HG02759 (cell line): ENCODE measurements around the gene COMP.
A peak's percentile ranks its signal among the peaks of the same experiment; 100 is the strongest.
"Not testable (repeated sequence)": the region's sequence is repeated elsewhere in the genome, so short reads cannot be mapped to it uniquely, and the experiment has no call there.

Source experiments
- ATAC-seq: cut with Tn5 transposase; IDR thresholded peaks from one replicate; pipeline ENCODE4 v1.9.1; 2021; ENCODE audit warnings: mild to moderate bottlenecking, moderate library complexity; ENCODE audit not compliant: unreplicated experiment

Gene COMP

DNA sequence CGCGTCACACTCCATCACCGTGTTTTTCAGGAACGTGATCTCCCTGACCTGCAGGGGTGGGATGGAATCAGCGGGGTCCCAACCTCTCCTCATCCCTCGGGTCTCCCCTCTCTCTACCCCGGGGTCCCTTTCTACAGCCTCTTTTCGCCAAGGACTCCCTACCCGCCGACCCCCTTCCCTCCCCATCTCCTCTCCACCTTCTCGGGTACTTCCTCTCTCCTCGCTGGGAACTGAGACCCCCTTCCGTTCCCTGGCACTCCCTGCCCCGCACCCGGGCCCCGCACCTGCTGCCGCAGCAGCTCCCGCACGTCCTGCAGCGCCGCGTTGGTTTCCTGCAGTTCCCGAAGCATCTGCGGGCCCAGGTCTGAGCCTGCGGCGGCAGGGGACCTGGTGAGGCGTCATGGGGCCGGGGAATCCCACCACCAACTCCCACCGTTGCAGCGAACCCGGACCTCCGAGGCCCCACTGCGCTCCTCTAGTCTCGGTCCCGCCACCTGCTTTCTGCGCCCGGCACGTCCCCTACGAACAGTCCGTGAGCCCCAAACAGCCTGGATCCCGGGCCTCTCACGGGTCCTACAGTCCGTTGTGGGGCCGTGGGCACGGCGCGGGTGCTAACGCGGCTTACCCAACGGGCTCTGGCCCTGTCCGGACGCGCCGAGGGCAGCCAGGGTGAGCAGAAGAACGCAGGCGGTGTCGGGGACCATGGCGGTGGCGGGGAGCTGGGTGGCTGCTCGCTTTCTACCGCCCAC is at the start of gene COMP:
TSS of gene COMP (minus strand) at position 740 of the 749 bp plus-strand sequence. CDS start at position 704, 36 bp downstream.
- no peak for ATAC-seq

DNA sequence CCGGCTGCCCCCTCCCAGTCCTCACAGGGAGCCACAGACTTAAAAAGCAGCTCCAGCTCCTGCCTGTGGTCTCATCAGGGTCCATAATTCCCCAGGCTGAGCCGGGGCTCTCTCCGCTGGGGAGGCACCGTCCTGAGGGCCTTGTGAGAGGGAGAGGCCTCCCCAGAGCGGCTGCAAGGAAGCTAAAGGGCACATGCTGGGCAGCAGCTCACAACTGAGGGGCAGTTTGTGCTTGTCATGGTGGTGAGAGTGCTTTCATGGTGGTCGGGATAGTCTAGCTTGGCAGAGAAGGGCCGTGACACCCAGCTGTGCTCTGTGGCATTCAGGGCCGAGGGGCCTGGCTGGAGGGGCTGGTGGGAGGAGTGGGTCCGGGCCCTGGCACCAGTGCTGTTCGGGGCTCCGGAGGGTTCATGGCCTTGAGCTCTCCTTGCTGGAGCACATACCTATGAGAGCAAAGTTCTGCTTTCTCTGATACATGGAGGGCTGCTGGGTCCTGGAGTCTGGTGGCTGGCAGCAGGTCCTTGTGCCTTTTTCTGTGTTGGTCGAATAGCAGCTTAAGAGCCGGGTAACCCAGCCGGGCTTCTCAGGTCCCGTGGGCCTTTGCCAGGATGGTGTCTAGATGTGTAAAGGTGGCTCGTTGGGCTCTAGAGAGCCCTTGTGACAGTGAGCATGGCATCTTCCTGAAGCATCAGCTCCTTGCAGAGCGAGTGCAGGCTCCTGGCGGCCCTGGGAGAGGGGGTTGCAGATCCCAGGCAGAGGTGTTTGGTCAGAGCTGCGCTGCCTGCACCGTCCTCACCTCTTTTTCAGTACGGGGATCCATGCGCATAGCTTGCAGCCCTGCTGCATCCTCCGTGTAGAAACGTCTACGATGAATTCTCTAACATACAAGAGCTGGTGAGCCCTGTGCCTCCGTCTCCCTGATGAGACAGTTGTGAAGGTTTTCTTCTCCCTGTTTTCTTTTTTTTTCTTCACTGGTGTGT is 49.5 kb upstream of the COMP start:
- no peak for ATAC-seq

DNA sequence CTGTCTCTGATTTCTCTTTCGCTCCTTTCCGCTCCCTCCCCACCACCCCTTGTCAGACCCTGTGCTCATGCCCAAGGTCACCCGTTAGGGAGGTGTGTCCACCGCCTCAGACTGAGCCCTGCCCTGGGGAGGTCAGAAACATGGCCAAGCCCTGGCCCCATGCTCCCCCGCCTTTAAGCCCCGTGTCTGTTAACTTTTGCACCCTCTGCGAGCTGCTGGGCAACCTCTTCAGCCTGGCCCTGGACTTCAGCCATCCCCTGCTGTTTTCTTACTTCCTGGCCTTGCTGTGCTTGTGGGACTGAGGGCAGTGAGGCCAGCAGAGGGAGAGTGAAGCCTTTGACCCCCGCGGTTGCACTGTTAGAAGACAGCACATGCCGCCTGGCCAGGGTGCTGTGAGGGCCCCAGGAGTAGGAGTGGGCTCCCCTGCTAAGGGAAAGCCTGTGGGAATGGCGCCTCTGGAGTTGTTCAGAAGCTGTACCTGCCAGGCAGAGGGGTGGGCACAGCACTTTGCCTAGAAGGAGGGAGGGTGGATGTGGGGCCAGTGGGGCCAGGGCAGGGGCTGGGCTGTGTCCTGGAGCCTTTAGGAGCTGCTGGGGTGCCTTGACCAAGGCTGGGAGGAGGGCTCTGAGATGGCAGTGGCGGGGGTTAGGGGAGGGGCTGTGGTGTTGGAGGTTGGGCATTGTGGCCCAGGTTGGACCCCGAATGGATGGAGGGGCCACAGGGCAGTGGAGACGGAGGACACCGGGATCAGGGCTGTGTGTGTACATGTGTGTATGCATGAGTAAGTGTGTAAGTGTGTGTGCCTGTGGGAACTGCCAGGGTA is 48.6 kb upstream of the COMP start:
- ATAC-seq = no peak

DNA sequence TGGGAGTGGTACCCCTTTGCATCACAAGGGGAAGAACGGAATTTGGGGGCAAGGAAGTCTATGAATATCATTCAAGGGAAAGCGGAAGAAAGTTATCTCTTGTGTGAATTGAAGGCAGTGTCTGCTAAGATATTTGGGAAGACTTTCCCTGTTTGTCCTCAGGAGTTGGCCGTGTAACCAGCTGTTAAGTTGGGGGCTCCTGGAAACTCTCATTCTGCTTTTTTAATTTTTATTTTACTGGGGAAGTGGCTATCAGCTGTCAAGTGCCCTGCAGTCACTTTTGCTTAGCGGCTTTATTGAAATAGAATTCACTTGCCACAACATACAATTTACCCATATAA is 43.5 kb upstream of the COMP start:
- ATAC-seq = no peak

DNA sequence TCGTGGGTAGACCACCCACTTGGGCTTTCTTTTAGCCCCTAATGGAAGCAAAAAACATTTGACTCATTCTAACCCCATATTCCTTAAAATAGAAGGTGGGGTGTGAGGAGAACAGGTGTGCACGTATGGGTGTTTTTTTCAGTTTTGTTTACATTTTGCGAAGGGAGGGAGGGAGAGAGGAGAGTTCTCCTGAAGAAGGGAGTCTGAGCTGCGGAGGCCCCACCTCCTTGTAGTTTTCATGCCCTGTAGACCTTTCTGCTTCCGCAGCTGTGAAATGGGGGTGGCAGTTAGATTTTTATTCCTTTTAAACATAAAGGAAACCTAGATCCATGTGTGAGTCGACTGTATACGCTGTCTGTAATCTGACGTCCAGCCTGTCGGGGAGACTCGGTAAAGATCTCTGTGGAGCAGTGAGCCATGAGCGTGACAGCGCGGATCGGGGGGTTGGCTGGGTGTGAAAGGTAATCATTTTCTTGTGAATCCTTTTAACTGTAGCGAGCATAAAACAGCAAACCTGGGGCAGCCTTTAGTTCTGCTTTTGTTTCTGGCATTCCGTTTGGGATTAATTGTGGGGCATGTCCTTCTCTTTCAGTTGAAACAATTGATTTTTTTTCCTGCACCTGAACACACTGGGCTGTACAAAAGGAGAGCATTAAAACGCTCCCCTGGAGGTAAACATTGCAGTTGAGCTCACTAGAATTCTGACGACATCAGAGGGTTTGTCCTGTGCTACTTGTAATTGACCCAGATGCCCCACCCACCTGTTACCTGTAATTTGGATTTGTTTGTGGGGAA is 42.9 kb upstream of the COMP start:
- ATAC-seq = no peak

DNA sequence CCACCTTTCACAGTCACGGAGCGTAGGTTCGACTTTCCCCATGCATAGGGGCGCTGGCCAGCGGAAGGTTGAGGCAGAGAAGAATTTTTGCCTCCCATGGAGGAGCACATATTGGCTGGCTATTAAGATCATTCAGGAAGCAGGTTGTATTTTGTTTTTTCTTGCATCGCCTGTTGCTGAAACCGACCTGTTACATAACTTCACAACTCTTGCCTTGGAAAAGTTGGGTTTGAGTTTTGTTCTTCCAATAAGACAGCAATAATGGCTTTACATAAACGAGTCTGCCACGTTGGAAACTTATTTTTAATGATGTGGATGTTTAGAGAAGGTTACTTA is 42.0 kb upstream of the COMP start:
- no peak for ATAC-seq

DNA sequence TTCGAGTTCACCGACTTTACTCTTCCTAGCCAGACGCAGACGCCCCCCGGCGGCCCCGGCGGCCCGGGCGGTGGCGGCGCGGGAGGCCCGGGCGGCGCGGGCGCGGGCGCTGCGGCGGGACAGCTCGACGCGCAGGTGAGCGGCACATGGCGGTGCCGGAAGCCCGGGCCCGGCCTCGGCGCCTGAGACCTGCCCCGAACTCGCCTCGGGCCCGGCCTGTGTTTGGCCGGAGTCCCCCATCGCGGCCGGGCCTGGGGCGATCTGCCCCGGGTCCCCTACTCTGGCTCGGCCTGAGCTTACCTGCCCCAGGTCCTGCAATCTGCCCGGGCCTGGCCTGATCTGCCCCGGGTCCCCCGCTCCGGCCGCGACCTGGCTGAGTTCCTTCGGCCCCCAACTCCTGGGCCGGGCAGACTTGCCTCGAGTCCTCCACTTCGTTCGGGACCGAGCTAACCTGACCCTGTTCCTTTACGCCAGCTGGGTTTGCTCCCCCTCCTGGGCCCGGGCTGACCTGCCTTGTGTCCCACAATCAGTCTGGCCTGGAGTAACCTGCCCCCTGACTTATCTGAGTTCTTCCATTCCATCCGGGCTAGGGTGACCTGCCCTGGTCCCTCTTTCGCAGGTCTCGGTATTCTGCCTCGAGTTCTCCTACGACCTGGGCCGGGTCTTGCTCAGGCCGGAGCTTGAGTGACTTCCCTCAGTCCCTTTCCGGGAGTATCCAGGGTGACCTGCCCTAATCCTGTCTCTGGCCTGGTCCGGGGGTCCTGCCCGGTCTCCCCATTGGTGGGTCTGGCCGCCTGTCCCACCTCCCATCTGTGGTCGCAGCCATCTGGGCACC is 41.4 kb upstream of the COMP start:
- ATAC-seq = peak; percentile 31

DNA sequence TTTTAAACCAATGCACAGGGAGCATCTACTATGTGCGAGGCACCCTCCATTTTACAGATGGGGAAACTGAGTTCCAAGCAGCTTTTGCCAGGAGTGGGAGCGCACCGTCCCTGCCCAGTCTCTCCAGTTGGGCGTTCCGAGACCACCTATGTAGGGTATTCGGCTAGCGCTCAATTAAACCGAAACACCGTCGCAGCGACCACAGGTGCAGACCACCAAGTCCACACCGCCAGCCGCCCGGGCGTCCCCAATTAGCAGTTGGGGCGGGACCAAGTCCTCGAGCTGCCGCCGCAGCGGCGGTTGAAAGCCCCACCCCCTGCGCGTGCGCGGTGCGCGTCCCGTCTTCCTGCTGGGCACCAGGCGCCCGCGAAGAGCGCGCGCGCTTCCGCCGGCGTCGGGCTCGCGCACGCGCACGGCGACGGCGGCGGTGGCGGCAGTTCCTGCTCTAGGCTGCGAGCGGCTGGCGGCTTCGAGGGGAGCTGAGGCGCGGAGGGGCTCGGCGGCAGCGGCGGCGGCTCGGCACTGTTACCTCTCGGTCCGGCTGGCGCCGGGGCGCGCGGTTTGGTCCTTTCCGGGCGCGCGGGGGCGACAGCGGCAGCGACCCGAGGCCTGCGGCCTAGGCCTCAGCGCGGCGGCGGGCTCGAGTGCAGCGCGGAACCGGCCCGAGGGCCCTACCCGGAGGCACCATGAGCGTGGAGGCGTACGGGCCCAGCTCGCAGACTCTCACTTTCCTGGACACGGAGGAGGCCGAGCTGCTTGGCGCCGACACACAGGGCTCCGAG is 40.6 kb upstream of the COMP start, which contains the start of gene UPF1:
TSS of gene UPF1 (plus strand) at position 436 of the 782 bp plus-strand sequence. CDS start at position 687, 251 bp downstream.
- peak; percentile 76 for ATAC-seq

DNA sequence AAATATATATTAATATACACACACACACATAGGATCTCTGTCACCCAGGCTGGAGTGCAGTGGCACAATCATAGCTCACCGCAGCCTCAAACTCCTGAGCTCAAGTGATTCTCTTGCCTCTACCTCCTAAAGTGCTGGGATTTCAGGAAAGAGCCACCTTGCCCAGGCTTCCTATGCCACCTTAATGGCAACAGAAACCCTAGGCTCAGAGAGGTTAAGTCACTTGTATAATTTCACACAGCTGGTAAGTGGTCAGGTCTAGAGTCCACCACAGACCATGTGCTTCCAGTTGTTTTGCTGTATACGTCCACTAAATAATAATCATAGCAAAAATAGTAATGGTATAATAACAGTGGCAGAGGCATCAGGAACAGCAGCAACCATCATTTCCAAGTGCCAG is 39.4 kb upstream of the COMP start:
- ATAC-seq = no peak

DNA sequence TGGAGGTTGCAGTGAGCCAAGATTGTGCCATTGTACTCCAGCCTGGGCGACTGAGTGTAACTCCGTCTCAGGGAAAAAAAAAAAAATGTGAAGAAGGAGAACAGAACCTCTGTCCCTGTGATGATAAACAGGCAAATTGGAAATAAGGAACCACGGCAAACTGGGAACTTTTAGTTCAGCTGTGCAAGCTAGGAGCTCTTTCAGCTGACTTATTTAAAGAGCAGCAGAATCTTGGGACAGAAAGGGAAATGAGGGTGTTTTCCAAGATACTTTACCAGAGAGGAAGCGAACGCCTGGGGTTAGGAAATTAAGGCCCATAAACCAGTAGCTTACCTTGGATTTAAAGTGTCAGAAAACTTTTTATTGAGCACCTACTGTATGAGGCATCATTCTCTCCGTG is 37.7 kb upstream of the COMP start:
- no peak for ATAC-seq

DNA sequence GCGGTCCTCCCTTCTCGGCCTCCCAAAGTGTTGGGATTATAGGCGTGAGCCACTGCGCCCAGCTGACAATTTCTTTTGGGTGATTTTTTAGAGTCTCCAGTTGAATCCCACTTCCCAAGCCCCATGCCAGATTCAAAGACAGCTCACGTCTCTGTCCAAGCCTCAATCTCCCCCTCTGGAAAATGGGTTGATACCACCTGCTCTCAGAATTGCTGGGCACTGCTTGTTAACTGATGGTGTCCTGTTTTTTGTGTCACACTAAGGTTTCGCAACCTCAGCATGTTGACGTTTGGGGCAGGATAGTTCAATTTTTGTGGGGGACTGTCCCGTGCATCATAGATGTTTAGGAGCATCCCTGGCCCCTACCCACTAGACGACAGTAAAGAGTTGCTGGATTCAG is 26.5 kb upstream of the COMP start:
- no peak for ATAC-seq

DNA sequence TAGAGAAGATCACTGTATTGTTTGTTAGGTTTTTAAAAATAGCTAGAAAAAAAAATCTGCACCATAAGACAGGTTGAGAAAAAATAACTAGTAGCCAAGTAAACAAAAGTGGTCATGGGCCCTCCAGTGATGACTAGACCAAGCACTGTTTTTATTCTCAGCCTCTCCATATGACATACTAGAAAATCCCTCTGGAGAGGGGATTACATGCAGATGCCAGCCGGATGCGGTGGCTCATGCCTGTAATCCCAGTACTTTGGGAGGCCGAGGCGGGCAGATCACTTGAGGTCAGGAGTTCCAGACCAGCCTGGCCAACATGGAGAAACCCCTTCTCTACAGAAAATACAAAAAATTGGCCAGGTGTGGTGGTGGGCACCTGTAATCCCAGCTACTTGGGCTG is 25.5 kb upstream of the COMP start:
- ATAC-seq = not testable (repeated sequence)

DNA sequence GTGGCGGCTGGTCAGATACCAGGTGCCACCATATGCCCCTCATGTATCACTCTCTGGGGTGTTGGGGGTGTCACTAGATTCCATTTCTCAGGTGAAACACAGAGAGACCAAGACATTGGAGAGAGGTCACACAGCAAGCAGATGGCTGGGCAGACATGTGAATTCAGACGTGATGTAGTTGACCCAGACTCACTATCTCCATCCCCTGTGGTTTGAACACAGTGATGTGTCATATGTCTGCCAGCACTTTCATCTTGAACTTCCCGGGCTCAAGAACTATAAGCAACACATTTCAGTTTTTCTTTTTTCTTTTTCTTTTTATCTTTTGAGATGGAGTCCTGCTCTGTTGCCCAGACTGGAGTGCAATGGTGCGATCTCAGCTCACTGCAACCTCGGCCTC is 24.6 kb upstream of the COMP start:
- no peak for ATAC-seq

DNA sequence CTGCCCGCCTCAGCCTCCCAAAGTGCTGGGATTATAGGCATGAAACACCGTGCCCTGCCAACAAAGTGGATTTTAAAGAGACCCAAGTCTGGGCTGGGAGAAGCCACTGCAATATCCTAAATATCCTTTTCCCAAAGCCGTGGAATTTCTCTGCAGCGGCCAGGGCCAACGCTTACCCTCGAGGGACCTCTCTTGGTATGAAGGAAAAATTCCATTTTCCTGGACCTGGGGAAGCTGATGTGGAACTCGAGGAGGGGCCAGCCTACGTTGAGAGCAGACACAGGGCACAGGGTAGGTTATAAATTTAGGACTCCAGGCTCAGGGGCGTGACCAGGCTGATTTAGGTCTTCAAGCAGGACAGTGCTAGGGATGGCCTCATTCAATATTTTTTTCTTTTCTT is 23.0 kb upstream of the COMP start:
- ATAC-seq = no peak

DNA sequence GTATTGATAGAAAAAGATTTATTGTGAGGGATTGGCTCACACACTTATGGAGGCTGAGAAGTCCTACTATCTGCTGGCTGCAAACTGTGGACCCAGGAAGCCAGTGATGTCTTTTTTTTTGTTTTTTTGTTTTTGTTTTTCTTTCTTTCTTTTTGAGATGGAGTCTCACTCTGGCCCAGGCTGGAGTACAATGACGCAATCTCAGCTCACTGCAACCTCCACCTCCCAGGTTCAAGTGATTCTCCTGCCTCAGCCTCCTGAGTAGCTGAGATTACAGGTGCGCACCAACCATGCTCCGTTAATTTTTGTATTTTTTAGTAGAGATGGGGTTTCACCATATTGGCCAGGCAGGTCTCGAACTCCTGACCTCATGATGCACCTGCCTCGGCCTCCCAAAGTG is 20.5 kb upstream of the COMP start:
- ATAC-seq = not testable (repeated sequence)

DNA sequence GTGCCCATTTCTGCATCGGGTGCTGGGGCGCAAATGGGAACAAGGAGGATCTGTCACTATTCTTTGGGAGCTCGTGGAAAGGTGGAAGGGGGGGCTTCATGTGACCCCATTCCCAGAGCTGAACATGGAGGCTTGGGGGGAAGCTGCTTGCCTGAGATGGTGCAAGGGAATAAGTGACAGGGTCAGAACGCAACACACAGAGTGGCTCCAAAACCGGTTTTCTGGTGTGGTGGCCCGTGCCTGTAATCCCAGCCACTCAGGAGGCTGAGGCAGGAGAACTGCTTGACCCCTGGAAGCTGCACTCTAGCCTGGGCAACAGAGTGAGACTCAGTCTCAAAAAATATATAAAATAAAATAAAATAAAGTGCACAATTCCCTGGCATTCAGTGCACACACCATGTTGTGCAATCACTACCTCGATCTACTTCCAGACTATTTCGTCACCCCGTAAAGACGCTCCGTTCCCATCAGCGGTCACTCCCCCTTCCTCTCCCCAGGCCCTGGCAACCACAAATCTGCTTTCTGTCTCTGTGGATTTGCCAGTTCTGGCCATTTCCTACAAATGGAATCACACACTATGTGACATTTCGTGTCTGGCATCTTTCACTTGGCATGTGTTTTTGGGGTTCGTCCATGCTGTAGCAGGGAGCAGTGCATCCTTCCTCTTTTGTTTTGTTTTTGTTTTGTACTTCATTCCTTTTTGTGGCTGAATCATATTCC is 18.2 kb upstream of the COMP start:
- no peak for ATAC-seq

DNA sequence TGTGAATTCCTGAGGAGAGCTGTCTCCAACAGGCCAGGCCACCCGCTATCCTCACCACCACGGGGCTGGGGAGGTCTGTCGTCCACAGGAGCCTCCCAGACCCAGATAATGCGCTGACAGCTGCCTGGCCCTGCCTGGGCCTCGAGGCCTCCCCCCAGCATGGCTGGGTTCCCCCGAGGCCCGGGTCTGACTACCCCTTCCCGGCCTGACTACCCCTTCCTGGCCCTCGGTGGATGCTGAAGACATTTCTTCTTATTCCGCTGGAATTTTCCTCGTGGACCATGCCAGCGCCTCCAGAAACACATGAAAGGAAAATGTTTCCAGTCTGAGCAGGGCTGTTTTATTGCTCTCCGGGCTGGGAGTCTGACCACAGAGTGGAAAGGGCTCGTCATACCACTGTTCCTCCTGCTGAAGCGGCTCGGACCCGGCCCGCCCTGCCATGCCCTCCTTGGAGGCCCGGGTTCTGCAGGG is 16.8 kb upstream of the COMP start:
- ATAC-seq = no peak

DNA sequence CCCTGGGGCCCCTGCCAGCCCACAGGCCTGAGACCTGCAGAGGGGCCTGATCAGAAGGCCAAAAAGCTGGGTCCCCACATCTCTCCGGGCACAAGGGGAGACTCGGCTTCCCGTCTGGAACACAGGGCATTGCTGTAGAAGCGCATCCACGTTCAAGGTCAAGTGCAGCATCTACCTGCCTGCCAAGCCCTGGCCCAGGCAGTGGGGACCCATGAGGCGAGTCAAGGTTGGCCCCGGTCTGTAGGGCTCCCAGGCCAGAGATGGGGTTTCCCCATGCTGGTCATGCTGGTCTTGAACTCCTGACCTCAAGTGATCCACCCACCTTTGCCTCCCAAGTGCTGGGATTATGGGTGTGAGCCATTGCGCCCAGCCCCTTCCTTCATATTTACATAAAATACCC is 13.5 kb upstream of the COMP start:
- ATAC-seq = no peak
